Memory B cell (primary cell): Measurements from ENCODE around the gene ST3GAL3.

ENCODE experiments used
- ATAC-seq: fragments of 150-1000 bp; cut with Tn5 transposase; 2 replicates; pipeline ENCODE4 v1.10.0; 2021; ENCODE audit warnings: low read depth, mild to moderate bottlenecking, moderate library complexity
- DNase-seq, 2 donors: peaks; one replicate each; pipeline ENCODE4 v3.0.0; 2022; ENCODE audit warnings: low spot score in 2 of 2
- H3K27ac Mint-ChIP-seq: one replicate; pipeline ENCODE4 v1.8.0; 2022; ENCODE audit warnings: mild to moderate bottlenecking, moderate library complexity, mixed read lengths
- H3K27me3 Mint-ChIP-seq: one replicate; pipeline ENCODE4 v1.8.0; 2022; ENCODE audit warnings: mixed read lengths
- H3K36me3 Mint-ChIP-seq: one replicate; pipeline ENCODE4 v1.8.0; 2022; ENCODE audit warnings: mild to moderate bottlenecking, mixed read lengths
- H3K4me1 Mint-ChIP-seq: one replicate; pipeline ENCODE4 v1.8.0; 2022; ENCODE audit warnings: mixed read lengths
- H3K4me3 Mint-ChIP-seq: one replicate; pipeline ENCODE4 v1.8.0; 2022; ENCODE audit warnings: mild to moderate bottlenecking, moderate library complexity, mixed read lengths
- H3K9me3 Mint-ChIP-seq: one replicate; pipeline ENCODE4 v1.8.0; 2022; ENCODE audit warnings: mixed read lengths

The ST3GAL3 gene

DNA sequence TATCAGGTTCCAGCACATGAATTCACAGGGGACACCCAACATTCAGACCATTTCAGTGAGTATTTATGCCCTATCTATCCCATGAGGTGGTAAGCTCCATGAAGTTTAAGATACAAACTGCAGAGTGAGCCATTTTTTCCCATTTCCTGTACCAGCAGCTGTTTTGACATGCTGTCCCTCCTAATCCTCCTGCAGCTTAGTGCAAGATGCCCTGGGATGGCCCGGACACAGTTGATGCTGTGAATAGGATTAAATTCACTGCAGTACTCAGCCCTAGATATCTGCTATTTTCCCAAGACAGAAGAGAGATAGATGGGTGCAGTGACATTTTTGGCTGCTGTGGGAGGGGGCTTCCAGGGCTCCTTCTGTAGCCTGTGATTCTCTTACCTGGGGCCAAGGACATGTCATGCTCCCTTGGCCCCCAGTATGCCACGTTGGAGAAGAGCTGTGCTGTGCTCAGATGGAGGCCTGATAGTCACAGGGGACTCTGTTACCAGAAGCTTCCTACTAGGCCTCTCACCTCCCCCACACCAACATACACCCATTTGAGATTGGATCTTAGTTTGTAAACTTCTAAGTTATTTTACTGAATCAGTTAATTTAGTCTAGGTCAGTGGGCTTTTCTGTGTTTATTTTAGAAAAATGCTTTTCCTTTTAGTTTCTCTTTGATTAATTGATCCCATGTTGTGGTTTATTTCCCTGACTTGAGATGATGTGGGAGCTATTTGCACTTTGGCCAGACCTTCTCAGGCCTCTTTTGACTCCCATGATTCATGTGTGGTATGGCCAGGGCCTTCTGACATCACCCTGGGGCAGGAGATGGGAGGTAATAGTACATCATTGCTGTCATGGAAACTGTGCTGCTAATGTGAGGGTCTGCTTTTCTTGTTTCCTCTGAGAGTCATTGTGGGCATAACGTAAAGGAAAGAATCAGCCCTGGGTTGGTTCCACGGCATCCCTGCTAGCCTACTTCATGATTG is 92.6 kb downstream of the ST3GAL3 start:
- no peak overlapping the region for H3K27ac Mint-ChIP-seq
- H3K4me1 Mint-ChIP-seq, result no peaks in the 10 kb centered on the region
- peaks cover 21% of the 10 kb centered on the region for H3K36me3 Mint-ChIP-seq
- no peak for DNase-seq
- no peak overlapping the region for H3K4me3 Mint-ChIP-seq
- ATAC-seq, result no peak
- H3K9me3 Mint-ChIP-seq, result no peaks in the 10 kb centered on the region
- H3K27me3 Mint-ChIP-seq, result no peaks in the 10 kb centered on the region

- ATAC-seq, result no peak
- Mint-ChIP-seq H3K27me3 (no peaks in the 10 kb centered on the region), H3K4me1 (no peaks in the 10 kb centered on the region), H3K27ac (no peak overlapping the region), H3K9me3 (no peaks in the 10 kb centered on the region), H3K4me3 (no peak overlapping the region), H3K36me3 (peaks cover 17% of the 10 kb centered on the region)
- DNase-seq, result no peak
Observed at GRCh38 chr1:43800771-43801170, 93.4 kb downstream of the ST3GAL3 start.

DNA sequence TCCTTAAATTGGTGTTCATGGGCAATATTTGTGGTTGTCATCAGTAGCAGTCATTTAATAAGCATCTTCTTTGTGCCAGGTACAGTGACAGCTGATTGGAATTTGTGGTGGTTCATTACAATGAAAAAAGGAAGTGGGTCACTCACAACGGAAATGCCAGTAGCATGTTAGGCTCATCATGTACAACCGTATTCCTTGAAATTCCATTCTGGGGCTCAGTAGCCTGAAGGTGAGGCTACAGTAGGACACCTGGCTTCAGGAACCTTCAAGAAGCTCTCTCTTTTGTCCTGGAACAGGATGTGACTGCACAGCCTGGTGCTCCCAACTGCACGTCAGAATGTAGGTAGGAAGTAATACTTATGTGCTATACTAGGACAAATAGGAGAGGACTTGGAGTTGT is 93.9 kb downstream of the ST3GAL3 start:
- H3K9me3 Mint-ChIP-seq, result no peaks in the 10 kb centered on the region

GRCh38 chr1:43802356-43802980 is 95.1 kb downstream of the ST3GAL3 start:
- no peak overlapping the region for H3K27ac Mint-ChIP-seq
- ATAC-seq, result no peak
- H3K4me1 Mint-ChIP-seq, result no peaks in the 10 kb centered on the region

More for the DNA sequence above, 93.9 kb downstream of the ST3GAL3 start:
- Mint-ChIP-seq H3K27me3 (no peaks in the 10 kb centered on the region), H3K36me3 (peaks cover 14% of the 10 kb centered on the region), H3K4me3 (no peak overlapping the region), H3K4me1 (no peaks in the 10 kb centered on the region), H3K27ac (no peak overlapping the region)
- ATAC-seq, result no peak
- DNase-seq, result no peak

DNA sequence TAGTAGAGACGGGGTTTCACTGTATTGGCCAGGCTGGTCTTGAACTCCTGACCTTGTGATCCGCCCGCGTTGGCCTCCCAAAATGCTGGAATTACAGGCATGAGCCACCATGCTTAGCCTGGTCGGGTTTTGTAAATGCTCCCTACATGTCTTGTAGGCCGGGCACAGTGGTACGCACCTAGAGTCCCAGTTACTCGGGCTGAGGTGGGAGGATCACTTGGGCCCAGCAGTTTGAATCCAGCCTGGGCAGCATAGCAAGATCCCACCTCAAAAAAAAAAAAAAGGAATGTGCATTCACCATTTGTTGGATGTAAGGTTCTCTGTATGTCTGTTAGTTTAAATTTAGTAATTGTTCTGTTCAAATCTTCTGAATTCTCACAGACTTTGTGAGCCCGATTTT is 95.8 kb downstream of the ST3GAL3 start:
- ATAC-seq, result no peak
- H3K27me3 Mint-ChIP-seq, result no peaks in the 10 kb centered on the region
- H3K4me1 Mint-ChIP-seq, result no peaks in the 10 kb centered on the region
- no peak overlapping the region for H3K27ac Mint-ChIP-seq
- DNase-seq, result no peak
- H3K4me3 Mint-ChIP-seq, result no peak overlapping the region
- peaks cover 14% of the 10 kb centered on the region for H3K36me3 Mint-ChIP-seq
- peaks cover 4% of the 10 kb centered on the region for H3K9me3 Mint-ChIP-seq

More at GRCh38 chr1:43802356-43802980, 95.1 kb downstream of the ST3GAL3 start:
- Mint-ChIP-seq H3K9me3 (peaks cover 1% of the 10 kb centered on the region), H3K36me3 (peaks cover 11% of the 10 kb centered on the region), H3K4me3 (no peak overlapping the region), H3K27me3 (no peaks in the 10 kb centered on the region)
- DNase-seq, result no peak

GRCh38 chr1:43803646-43804045 is 96.3 kb downstream of the ST3GAL3 start:
- ATAC-seq (no peak), DNase-seq (no peak)
- peaks cover 14% of the 10 kb centered on the region for H3K36me3 Mint-ChIP-seq
- H3K4me3 Mint-ChIP-seq, result no peak overlapping the region
- no peak overlapping the region for H3K27ac Mint-ChIP-seq
- no peaks in the 10 kb centered on the region for H3K4me1 Mint-ChIP-seq
- no peaks in the 10 kb centered on the region for H3K27me3 Mint-ChIP-seq
- peaks cover 9% of the 10 kb centered on the region for H3K9me3 Mint-ChIP-seq

DNA sequence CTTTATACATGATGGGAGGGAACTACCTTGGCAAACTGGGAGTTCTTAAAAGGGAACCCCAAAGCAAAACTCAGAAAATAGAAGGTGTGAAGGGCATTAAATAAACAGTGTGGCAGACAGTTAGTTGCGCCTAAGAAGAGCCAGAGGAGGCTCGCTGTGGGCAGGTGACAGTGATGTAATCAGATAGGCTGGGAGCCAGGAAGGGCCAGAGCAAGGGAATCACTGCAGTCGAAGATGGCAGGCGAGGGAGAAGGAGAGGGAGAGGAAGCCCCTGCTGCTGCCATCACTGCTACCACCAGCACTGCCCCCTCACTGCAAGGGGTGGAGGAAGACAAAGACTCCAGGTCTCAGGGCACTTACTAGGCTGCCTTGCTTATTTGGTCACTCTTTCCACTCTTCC is 97.2 kb downstream of the ST3GAL3 start:
- H3K27ac Mint-ChIP-seq, result no peak overlapping the region
- no peak for ATAC-seq
- H3K27me3 Mint-ChIP-seq, result no peaks in the 10 kb centered on the region
- H3K9me3 Mint-ChIP-seq, result peaks cover 14% of the 10 kb centered on the region
- no peak for DNase-seq
- H3K4me3 Mint-ChIP-seq, result no peak overlapping the region
- H3K36me3 Mint-ChIP-seq, result peaks cover 19% of the 10 kb centered on the region
- no peaks in the 10 kb centered on the region for H3K4me1 Mint-ChIP-seq

DNA sequence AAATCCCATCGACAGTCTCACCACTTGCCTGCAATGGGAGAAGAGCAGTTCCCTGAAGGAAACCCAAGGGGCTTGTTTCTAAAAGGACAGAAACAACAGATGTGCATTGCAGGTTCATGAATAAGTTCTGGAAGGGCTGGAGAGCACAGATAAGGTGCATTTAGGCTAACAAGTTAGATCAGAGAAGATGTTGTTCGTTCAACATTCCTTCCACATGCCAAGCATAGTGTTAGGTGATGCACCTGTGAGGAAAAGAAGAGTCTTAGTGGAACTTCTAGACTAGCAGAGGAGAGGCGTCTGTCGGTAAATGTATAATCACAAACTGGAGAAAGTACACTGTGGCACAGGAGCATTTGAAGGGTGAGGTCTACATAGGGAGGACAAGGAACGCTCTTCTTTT is 98.0 kb downstream of the ST3GAL3 start:
- no peak overlapping the region for H3K27ac Mint-ChIP-seq
- H3K4me3 Mint-ChIP-seq, result no peak overlapping the region
- no peaks in the 10 kb centered on the region for H3K27me3 Mint-ChIP-seq
- no peaks in the 10 kb centered on the region for H3K4me1 Mint-ChIP-seq
- peaks cover 19% of the 10 kb centered on the region for H3K36me3 Mint-ChIP-seq
- DNase-seq (no peak), ATAC-seq (no peak)
- peaks cover 14% of the 10 kb centered on the region for H3K9me3 Mint-ChIP-seq

GRCh38 chr1:43806183-43806582 is 98.8 kb downstream of the ST3GAL3 start:
- H3K27ac Mint-ChIP-seq, result no peak overlapping the region
- ATAC-seq, result no peak
- DNase-seq, result no peak
- H3K4me1 Mint-ChIP-seq, result no peaks in the 10 kb centered on the region
- no peak overlapping the region for H3K4me3 Mint-ChIP-seq
- H3K27me3 Mint-ChIP-seq, result no peaks in the 10 kb centered on the region
- H3K36me3 Mint-ChIP-seq, result peaks cover 19% of the 10 kb centered on the region
- H3K9me3 Mint-ChIP-seq, result peaks cover 14% of the 10 kb centered on the region

- Mint-ChIP-seq H3K4me1 (no peaks in the 10 kb centered on the region), H3K27ac (no peak overlapping the region), H3K27me3 (no peaks in the 10 kb centered on the region), H3K9me3 (peaks cover 14% of the 10 kb centered on the region), H3K36me3 (peaks cover 21% of the 10 kb centered on the region), H3K4me3 (no peak overlapping the region)
- DNase-seq (no peak), ATAC-seq (no peak)
Observed at GRCh38 chr1:43809097-43809673, 101.8 kb downstream of the ST3GAL3 start.

DNA sequence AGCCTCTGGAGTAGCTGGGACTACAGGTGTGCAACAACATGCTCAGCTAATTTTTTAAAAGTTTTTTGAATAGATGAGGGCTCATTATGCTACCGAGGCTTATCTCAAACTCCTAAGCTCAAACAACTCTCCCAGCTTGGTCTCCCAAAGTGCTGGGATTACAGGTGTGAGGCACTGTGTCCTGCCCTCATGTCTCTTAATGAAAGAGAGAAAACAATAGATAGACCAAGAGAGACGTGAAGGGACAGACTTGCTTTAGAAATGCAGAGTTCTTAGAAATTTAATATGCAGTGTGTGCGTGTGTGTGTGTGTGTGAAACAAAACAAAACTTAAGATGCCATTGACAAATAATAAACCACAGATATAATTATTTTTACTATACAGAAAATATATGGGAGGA is 105.2 kb downstream of the ST3GAL3 start:
- Mint-ChIP-seq H3K4me3 (no peak overlapping the region), H3K36me3 (peaks cover 38% of the 10 kb centered on the region), H3K27ac (no peak overlapping the region), H3K27me3 (no peaks in the 10 kb centered on the region), H3K9me3 (peaks cover 16% of the 10 kb centered on the region), H3K4me1 (no peaks in the 10 kb centered on the region)
- DNase-seq (no peak), ATAC-seq (no peak)

DNA sequence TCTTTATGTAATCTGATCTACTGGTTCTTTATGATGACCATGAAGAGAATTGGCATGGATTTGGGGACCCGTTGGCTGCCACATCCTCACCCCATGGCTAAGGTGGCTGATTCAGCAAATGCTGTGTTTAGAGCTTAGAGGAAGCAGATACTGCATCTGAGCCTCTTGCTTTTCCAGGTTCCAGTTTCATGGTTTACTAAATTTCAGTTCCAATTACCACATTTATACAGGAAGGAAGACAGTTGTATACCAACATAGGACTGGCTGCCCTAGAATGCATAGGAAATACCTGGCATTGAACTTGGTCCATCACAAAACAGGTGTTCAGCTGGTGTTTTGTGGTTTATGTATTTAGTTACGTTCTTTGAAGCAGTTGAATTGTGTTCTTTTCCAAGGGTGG is 107.1 kb downstream of the ST3GAL3 start:
- H3K4me1 Mint-ChIP-seq, result no peaks in the 10 kb centered on the region
- H3K9me3 Mint-ChIP-seq, result peaks cover 12% of the 10 kb centered on the region
- H3K27ac Mint-ChIP-seq, result peak overlapping the region; percentile 48
- H3K36me3 Mint-ChIP-seq, result peaks cover 35% of the 10 kb centered on the region
- no peaks in the 10 kb centered on the region for H3K27me3 Mint-ChIP-seq
- DNase-seq (no peak), ATAC-seq (no peak)
- no peak overlapping the region for H3K4me3 Mint-ChIP-seq

GRCh38 chr1:43817304-43817939 is 110.1 kb downstream of the ST3GAL3 start:
- no peak overlapping the region for H3K27ac Mint-ChIP-seq
- ATAC-seq, result no peak

DNA sequence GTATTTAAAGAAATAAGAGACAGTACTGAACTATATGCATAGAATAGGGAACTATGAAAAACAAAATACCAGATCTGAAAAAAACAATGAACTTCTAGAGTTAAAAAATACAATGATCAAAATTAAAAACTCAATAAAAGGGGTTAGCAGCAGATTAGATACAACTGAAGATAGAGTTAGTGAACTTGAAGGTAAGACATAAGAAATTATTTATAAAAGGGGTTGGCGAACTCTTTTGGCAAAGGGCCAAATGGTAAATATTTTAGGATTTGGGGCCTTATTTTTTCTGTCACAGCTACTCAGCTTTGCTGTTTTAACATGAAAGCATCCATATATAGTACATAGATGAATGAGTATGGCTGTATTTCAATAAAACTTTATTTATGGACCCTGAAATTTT is 111.4 kb downstream of the ST3GAL3 start:
- Mint-ChIP-seq H3K4me3 (no peak overlapping the region), H3K4me1 (peaks cover 3% of the 10 kb centered on the region), H3K36me3 (peaks cover 55% of the 10 kb centered on the region), H3K27me3 (no peaks in the 10 kb centered on the region), H3K27ac (no peak overlapping the region), H3K9me3 (peaks cover 12% of the 10 kb centered on the region)
- no peak for DNase-seq
- no peak for ATAC-seq

More at GRCh38 chr1:43817304-43817939, 110.1 kb downstream of the ST3GAL3 start:
- Mint-ChIP-seq H3K27me3 (no peaks in the 10 kb centered on the region), H3K4me3 (no peak overlapping the region), H3K36me3 (peaks cover 47% of the 10 kb centered on the region), H3K9me3 (peaks cover 12% of the 10 kb centered on the region), H3K4me1 (no peaks in the 10 kb centered on the region)
- no peak for DNase-seq
